Keratinocyte (primary cell): ENCODE data around the gene POLR1B. TPM values are rescaled to one million over a fixed set of nuclear protein-coding genes. Genes with fewer than 3 reads are reported as not detected.
A peak's percentile ranks its signal among the peaks of the same experiment; 100 is the strongest.

Experiments used
- DNase-seq: peaks from one replicate; pipeline ENCODE4 v3.0.0-alpha.2; 2011; ENCODE audit warnings: low read depth, missing footprints, low spot score
- FAIRE-seq: peaks from 2 replicates; lab custom pipeline; 2011; peaks lifted over from hg19 to GRCh38; lab: Jason Lieb, UNC
- H2AFZ ChIP-seq: 2 replicates; pipeline ENCODE4 v1.6.0; 2012; ENCODE audit warnings: low read length, control low read depth, inconsistent platforms; ENCODE audit not compliant: control insufficient read depth
- H3K27ac ChIP-seq: 2 replicates; pipeline ENCODE4 v1.5.1; 2011; ENCODE audit warnings: low read length; ENCODE audit not compliant: control insufficient read depth, insufficient read depth
- H3K27me3 ChIP-seq: 3 replicates; pipeline ENCODE4 v1.6.0; 2011; ENCODE audit warnings: low read length; ENCODE audit not compliant: control insufficient read depth, insufficient read depth; ENCODE audit errors: extremely low read depth
- H3K36me3 ChIP-seq, 2 experiments: 2 replicates in 1 of 2; 3 replicates in 1 of 2; pipeline ENCODE4 v1.5.1; 2011; ENCODE audit warnings: low read length in 2 of 2, mild to moderate bottlenecking in 1 of 2; ENCODE audit not compliant: control insufficient read depth in 2 of 2, insufficient read depth in 2 of 2; ENCODE audit errors: extremely low read depth in 1 of 2
- H3K4me1 ChIP-seq: 3 replicates; pipeline ENCODE4 v1.5.1; 2011; ENCODE audit warnings: low read length; ENCODE audit not compliant: control insufficient read depth, insufficient read depth; ENCODE audit errors: extremely low read depth
- H3K4me2 ChIP-seq: 3 replicates; pipeline ENCODE4 v1.6.0; 2011; ENCODE audit warnings: low read depth, low read length; ENCODE audit not compliant: control insufficient read depth, insufficient read depth; ENCODE audit errors: extremely low read depth
- H3K4me3 ChIP-seq, 3 experiments: fragments of 200-600 bp in 1 of 3; sonication (generic) in 1 of 3; 2 replicates in 2 of 3; 3 replicates in 1 of 3; pipeline ENCODE4 v1.5.1; 2011 to 2016; ENCODE audit warnings: low read length in 3 of 3, mild to moderate bottlenecking in 3 of 3, control low read depth in 2 of 3, inconsistent platforms in 1 of 3, low read depth in 1 of 3, mixed read lengths in 1 of 3, mixed run types in 1 of 3, moderate library complexity in 1 of 3; ENCODE audit not compliant: control insufficient read depth in 2 of 3, insufficient read depth in 2 of 3; ENCODE audit errors: extremely low read depth in 1 of 3
- H3K79me2 ChIP-seq: 2 replicates; pipeline ENCODE4 v1.6.0; 2012; ENCODE audit warnings: low read length; ENCODE audit not compliant: control insufficient read depth, insufficient read depth
- H3K9ac ChIP-seq: 3 replicates; pipeline ENCODE4 v1.6.0; 2011; ENCODE audit warnings: low read length; ENCODE audit not compliant: control insufficient read depth, insufficient read depth; ENCODE audit errors: extremely low read depth
- H3K9me1 ChIP-seq: 3 replicates; pipeline ENCODE4 v1.6.0; 2011; ENCODE audit warnings: low read length; ENCODE audit not compliant: control insufficient read depth, insufficient read depth; ENCODE audit errors: extremely low read depth
- H3K9me3 ChIP-seq: 2 replicates; pipeline ENCODE4 v1.5.1; 2012; ENCODE audit warnings: low read depth, low read length; ENCODE audit not compliant: control insufficient read depth
- H4K20me1 ChIP-seq: 3 replicates; pipeline ENCODE4 v1.6.0; 2011; ENCODE audit warnings: low read length; ENCODE audit not compliant: control insufficient read depth, insufficient read depth; ENCODE audit errors: extremely low read depth
- CTCF ChIP-seq, 3 experiments: IDR thresholded peaks in 1 of 3; conservative IDR thresholded peaks in 1 of 3; optimal IDR thresholded peaks in 1 of 3; 2 replicates in 2 of 3; 3 replicates in 1 of 3; pipeline versions ENCODE3 to v1.5.1; 2011; ENCODE audit warnings: low read length in 3 of 3, mild to moderate bottlenecking in 3 of 3, moderate library complexity in 2 of 3, control low read depth in 1 of 3, inconsistent platforms in 1 of 3; ENCODE audit not compliant: insufficient read depth in 2 of 3; ENCODE audit errors: extremely low read depth in 1 of 3
- EZH2 ChIP-seq: IDR thresholded peaks from one replicate; pipeline ENCODE4 v1.6.1; 2012; ENCODE audit warnings: inconsistent platforms, mild to moderate bottlenecking, low read length, moderate library complexity
- dilution Hi-C: fragments of 300-500 bp; cut with MboI; formaldehyde crosslinking; loops from one replicate; pipeline ENCODE4 v1.7.0; 2020; ENCODE audit warnings: low sequenced_read_pairs; ENCODE audit not compliant: extremely low pct_ligation_motif_present
- polyA plus RNA-seq, 5 experiments: library from polyadenylated mRNA; depleted of rRNA in 3 of 5; stranded (reverse) in 3 of 5; stranded (forward) in 1 of 5; unstranded in 1 of 5; fragments of >200 nt; gene quantifications; 1 replicate in 1 of 5; 2 replicates in 3 of 5; 3 replicates in 1 of 5; pipeline versions ENCODE4 v1.2.1 to v1.2.3, GENCODE V29; 2011 to 2012; ENCODE audit warnings: missing spikeins in 2 of 5, low read depth in 1 of 5, low replicate concordance in 1 of 5

Gene POLR1B
- polyA plus RNA-seq, 1 donor (not counting 4 experiments of a cell fraction or from before 2014, with no cell fraction given) = 31.9 TPM

- peak overlapping the region; percentile 99 for H3K9ac ChIP-seq
- H3K9me1 ChIP-seq = no peaks in the 10 kb centered on the region
- H4K20me1 ChIP-seq = no peaks in the 10 kb centered on the region
- no peak overlapping the region for H2AFZ ChIP-seq
- peaks cover 4% of the 10 kb centered on the region for H3K79me2 ChIP-seq
- TF ChIP-seq CTCF (optimal IDR thresholded peaks at IDR 0.05 in 1 of 3, IDR thresholded peaks at IDR 0.05 in 1 of 3, conservative IDR thresholded peaks at IDR 0.05 in 1 of 3; ENCODE audit: extremely low read depth in 1 of 3, insufficient read depth in 2 of 3, low read length in 3 of 3) = no peak
- TF ChIP-seq EZH2 = no peak
- peaks cover 16% of the 10 kb centered on the region for H3K4me1 ChIP-seq
- dilution Hi-C loops = no loop called here
- peak overlapping the region; percentile 99 for H3K4me2 ChIP-seq
- no peaks in the 10 kb centered on the region for H3K9me3 ChIP-seq
- H3K4me3 ChIP-seq = peak overlapping the region; percentile 74 to 97 (median 90)
- H3K27ac ChIP-seq = peak overlapping the region; percentile 99
- H3K27me3 ChIP-seq = no peaks in the 10 kb centered on the region
- FAIRE-seq (no peak), DNase-seq (no peak)
- H3K36me3 ChIP-seq = peaks cover 4 to 8% of the 10 kb centered on the region in 2 experiments
These were observed 43.1 kb downstream of the POLR1B start for GRCh38 chr2:112585400-112585799.

GRCh38 chr2:112585873-112586464, 43.7 kb downstream of the POLR1B start:
- no peaks in the 10 kb centered on the region for H4K20me1 ChIP-seq
- H3K4me1 ChIP-seq = peaks cover 16% of the 10 kb centered on the region
- TF ChIP-seq EZH2 (no peak), CTCF (optimal IDR thresholded peaks at IDR 0.05 in 1 of 3, IDR thresholded peaks at IDR 0.05 in 1 of 3, conservative IDR thresholded peaks at IDR 0.05 in 1 of 3; ENCODE audit: extremely low read depth in 1 of 3, insufficient read depth in 2 of 3, low read length in 3 of 3) (no peak)
- H3K9ac ChIP-seq = no peak overlapping the region
- DNase-seq (no peak), FAIRE-seq (no peak)
- dilution Hi-C loops = no loop called here
- H3K9me3 ChIP-seq = no peaks in the 10 kb centered on the region
- peaks cover 4% of the 10 kb centered on the region for H3K79me2 ChIP-seq
- H3K27ac ChIP-seq = no peak overlapping the region
- no peaks in the 10 kb centered on the region for H3K27me3 ChIP-seq
- no peak overlapping the region for H2AFZ ChIP-seq
- H3K9me1 ChIP-seq = no peaks in the 10 kb centered on the region
- peaks cover 4 to 8% of the 10 kb centered on the region in 2 experiments for H3K36me3 ChIP-seq
- H3K4me3 ChIP-seq = no peak overlapping the region
- H3K4me2 ChIP-seq = no peak overlapping the region
